Activated B cell treated with CpG ODN at 0.5 μM for 24 hours (primary cell): Measurements from ENCODE around the gene SWI5. TPM values are rescaled to one million over a fixed set of nuclear protein-coding genes. Genes with fewer than 3 reads are reported as not detected.
"Not testable (repeated sequence)": the region's sequence is repeated elsewhere in the genome, so short reads cannot be mapped to it uniquely, and the experiment has no call there.

ENCODE experiments used
- ATAC-seq: fragments of 200-7000 bp; cut with Tn5 transposase; one replicate; pipeline ENCODE4 v1.10.0; 2021; ENCODE audit warnings: low read depth, mild to moderate bottlenecking, moderate library complexity
- CTCF ChIA-PET: fragments of 350-600 bp; sonication (Branson Sonifier 250); formaldehyde crosslinking; loops from one replicate; lab custom pipeline; 2021; ENCODE audit warnings: antibody characterized with exemption; lab: Charles Lee
- POLR2A ChIA-PET: fragments of 350-600 bp; sonication (Branson Sonifier 250); formaldehyde crosslinking; loops from one replicate; lab custom pipeline; 2021; ENCODE audit warnings: antibody characterized with exemption; lab: Charles Lee
- DNase-seq: peaks from one replicate; pipeline ENCODE4 v3.0.0; 2022
- H3K27ac Mint-ChIP-seq: one replicate; pipeline ENCODE4 v1.8.0; 2020; ENCODE audit warnings: mixed read lengths
- H3K27me3 Mint-ChIP-seq: one replicate; pipeline ENCODE4 v1.8.0; 2021; ENCODE audit warnings: mixed read lengths
- H3K36me3 Mint-ChIP-seq: one replicate; pipeline ENCODE4 v1.8.0; 2021; ENCODE audit warnings: low read depth, mixed read lengths
- H3K4me1 Mint-ChIP-seq: one replicate; pipeline ENCODE4 v1.8.0; 2021; ENCODE audit warnings: mixed read lengths
- H3K4me3 Mint-ChIP-seq: one replicate; pipeline ENCODE4 v1.8.0; 2020; ENCODE audit warnings: mild to moderate bottlenecking, mixed read lengths
- H3K9me3 Mint-ChIP-seq: one replicate; pipeline ENCODE4 v1.8.0; 2020; ENCODE audit warnings: mixed read lengths
- intact Hi-C: fragments of 100-400 bp; cut with micrococcal nuclease; formaldehyde crosslinking; loops from one replicate; pipeline ENCODE4 v1.15.1; 2024
- total RNA-seq: library from RNA; stranded (reverse); gene quantifications from 2 replicates; pipeline ENCODE4 v1.2.3, GENCODE V29; 2022
- TF ChIP-seq, protein P1 (sequence below): fragments of 200-600 bp; IDR thresholded peaks from one replicate; pipeline ENCODE4 v1.8.0; 2022; ENCODE audit warnings: antibody characterized with exemption, mild to moderate bottlenecking

SWI5 gene
- 7.2 and 10.4 TPM in 2 replicates for total RNA-seq

DNA sequence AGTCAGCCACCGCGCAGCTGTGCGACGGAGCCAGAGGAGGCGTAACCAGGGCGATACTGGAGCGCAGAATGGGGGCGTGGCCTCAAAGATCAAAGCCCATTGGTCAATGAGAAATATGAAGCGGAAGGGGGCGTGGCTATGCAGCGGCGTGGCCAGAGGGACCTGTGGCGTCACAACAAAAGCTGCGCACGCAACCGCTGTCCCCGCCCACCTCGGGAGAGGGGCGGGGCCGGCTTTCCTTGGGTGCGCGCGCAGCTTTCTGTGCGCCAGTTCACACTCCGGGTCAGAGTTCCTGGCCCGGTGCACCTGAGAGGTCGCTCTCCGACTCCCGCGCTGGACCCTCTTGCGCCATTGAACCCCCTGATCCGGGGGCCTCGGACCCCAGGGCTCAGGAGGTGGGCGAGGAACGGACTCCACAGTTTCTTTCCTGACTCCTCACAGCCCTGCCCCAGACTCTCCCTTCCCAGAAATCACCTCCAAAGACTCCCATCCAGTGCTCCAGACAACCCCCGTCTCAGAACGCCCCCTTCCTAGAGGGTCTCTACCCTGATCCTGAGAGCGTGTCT is at the start of gene SWI5:
TSS of gene SWI5 (plus strand) at position 269 of the 566 bp plus-strand sequence.
- Mint-ChIP-seq H3K36me3 (peaks cover 24% of the 10 kb centered on the region), H3K9me3 (no peaks in the 10 kb centered on the region), H3K4me1 (peaks cover 27% of the 10 kb centered on the region), H3K27ac (peak within 1 kb of the TSS; percentile 92), H3K4me3 (peak within 1 kb of the TSS; percentile 97), H3K27me3 (no peaks in the 10 kb centered on the region)
- ATAC-seq (peak; percentile 95), DNase-seq (peak; percentile 96)
- ChIA-PET POLR2A (interaction anchor here (0.5 to 2.1 kb wide), 29 partner anchors 9 to 1350 kb away, joined by 3 to 29 read pairs (median 4); partner anchors contain the start of genes BBLN, CERCAM, ENDOG and NTMT1), CTCF (interaction anchor here (1.0 kb wide), 1 partner anchor 26 kb away, joined by 3 read pairs; no protein-coding TSS in a partner anchor)
- TF ChIP-seq, protein P1, sequence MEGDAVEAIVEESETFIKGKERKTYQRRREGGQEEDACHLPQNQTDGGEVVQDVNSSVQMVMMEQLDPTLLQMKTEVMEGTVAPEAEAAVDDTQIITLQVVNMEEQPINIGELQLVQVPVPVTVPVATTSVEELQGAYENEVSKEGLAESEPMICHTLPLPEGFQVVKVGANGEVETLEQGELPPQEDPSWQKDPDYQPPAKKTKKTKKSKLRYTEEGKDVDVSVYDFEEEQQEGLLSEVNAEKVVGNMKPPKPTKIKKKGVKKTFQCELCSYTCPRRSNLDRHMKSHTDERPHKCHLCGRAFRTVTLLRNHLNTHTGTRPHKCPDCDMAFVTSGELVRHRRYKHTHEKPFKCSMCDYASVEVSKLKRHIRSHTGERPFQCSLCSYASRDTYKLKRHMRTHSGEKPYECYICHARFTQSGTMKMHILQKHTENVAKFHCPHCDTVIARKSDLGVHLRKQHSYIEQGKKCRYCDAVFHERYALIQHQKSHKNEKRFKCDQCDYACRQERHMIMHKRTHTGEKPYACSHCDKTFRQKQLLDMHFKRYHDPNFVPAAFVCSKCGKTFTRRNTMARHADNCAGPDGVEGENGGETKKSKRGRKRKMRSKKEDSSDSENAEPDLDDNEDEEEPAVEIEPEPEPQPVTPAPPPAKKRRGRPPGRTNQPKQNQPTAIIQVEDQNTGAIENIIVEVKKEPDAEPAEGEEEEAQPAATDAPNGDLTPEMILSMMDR = no peak
- intact Hi-C loops = loop anchor here (1.0 to 10.0 kb wide), 9 partner anchors 26 to 279 kb away; partner anchors contain the start of genes BBLN, CIZ1, COQ4 and ODF2

DNA sequence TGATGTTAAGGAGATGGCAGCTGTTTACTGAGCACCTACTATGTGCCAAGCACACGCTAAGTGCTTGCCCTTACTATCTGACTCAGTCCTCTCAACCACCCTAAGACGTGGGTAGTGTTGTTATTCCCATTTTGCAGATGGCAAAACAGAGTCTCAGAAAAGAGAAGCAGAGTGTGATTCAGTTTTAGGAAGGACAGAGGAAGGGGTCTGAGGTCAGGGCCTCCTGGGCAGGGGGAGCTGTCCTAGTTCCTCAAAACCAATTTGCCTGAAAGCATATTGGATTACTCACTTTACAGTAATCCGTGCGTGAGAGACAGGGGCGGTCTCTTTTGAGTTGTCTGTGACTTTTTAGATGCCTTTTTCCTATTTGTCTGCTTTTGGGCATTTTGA is 49.7 kb upstream of the SWI5 start:
- Mint-ChIP-seq H3K9me3 (no peaks in the 10 kb centered on the region), H3K27ac (no peak overlapping the region), H3K4me1 (no peaks in the 10 kb centered on the region), H3K4me3 (no peak overlapping the region), H3K36me3 (no peaks in the 10 kb centered on the region), H3K27me3 (peaks cover 2% of the 10 kb centered on the region)
- ChIA-PET POLR2A (no interaction called here), CTCF (no interaction called here)
- DNase-seq = no peak
- no peak for ATAC-seq
- TF ChIP-seq, protein P1 = no peak
- intact Hi-C loops = no loop called here

DNA sequence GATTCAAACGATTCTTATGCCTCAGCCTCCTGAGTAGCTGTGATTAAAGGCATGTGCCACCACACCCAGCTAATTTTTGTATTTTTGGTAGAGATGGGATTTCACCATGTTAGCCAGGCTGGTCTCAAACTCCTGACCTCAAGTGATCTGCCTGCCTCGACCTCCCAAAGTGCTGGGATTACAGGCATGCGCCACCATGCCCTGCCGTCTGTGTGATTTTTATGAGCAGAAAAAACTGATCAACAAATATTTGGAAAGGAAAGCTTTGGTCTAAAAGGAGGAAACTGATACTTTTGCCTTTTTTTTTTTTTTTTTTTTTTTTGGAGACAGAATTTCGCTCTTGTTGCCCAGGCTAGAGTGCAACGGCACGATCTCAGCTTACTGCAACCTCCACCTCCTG is 45.2 kb upstream of the SWI5 start:
- H3K9me3 Mint-ChIP-seq, H3K27me3 Mint-ChIP-seq, H3K4me1 Mint-ChIP-seq, H3K27ac Mint-ChIP-seq, H3K36me3 Mint-ChIP-seq, H3K4me3 Mint-ChIP-seq, intact Hi-C loops, DNase-seq, CTCF ChIA-PET, ATAC-seq: not testable (repeated sequence)
- POLR2A ChIA-PET = interaction anchor here (0.6 kb wide), 1 partner anchor 406 kb away, joined by 7 read pairs; no protein-coding TSS in a partner anchor

DNA sequence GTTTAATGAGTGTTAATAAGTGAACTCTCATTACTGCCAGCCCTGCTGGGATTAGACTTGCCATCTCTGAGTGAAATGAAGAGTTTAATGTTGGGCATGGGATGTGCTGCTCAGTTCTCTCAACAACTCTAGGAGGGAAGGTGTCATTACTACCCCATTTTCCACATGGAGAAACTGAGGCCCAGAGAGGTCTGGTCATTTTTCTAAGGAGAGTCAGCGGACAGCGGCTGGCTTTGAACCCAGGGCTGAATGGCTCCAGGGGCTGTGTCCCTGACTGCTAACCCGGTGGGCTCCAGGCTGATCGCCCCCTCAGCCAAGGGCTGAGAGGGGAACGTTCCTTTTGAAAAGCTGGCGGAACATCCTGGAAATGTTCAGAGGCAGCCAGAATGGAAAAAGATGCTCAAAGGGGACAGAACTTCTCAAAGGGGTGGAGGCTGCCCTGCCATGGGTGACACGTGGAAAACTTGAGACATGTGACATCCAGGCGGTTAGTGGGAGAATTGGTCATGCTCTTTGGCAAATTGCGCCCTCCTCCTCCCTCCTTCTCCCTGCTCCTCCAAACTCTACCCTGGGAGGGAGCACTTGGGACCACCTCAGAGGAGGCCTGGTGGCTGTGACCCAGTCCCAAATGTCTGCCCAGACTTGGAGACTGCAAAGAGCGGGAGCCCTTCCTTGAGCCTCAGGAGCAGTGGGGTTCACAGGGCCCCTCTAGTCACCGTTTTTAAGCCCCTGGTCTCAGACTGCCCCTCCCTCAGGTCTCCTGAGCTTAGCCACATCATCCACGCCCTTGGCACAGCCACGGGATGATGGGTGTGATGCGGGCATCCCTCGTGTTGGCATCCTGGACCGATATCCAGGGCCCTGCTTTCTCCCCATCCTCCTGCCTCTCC is 44.2 kb upstream of the SWI5 start:
- no peak for DNase-seq
- ATAC-seq = no peak
- TF ChIP-seq, protein P1 = no peak
- Mint-ChIP-seq H3K4me3 (no peak overlapping the region), H3K27me3 (no peaks in the 10 kb centered on the region), H3K27ac (no peak overlapping the region), H3K36me3 (no peaks in the 10 kb centered on the region), H3K4me1 (no peaks in the 10 kb centered on the region), H3K9me3 (no peaks in the 10 kb centered on the region)
- ChIA-PET CTCF (no interaction called here), POLR2A (no interaction called here)
- intact Hi-C loops = no loop called here

DNA sequence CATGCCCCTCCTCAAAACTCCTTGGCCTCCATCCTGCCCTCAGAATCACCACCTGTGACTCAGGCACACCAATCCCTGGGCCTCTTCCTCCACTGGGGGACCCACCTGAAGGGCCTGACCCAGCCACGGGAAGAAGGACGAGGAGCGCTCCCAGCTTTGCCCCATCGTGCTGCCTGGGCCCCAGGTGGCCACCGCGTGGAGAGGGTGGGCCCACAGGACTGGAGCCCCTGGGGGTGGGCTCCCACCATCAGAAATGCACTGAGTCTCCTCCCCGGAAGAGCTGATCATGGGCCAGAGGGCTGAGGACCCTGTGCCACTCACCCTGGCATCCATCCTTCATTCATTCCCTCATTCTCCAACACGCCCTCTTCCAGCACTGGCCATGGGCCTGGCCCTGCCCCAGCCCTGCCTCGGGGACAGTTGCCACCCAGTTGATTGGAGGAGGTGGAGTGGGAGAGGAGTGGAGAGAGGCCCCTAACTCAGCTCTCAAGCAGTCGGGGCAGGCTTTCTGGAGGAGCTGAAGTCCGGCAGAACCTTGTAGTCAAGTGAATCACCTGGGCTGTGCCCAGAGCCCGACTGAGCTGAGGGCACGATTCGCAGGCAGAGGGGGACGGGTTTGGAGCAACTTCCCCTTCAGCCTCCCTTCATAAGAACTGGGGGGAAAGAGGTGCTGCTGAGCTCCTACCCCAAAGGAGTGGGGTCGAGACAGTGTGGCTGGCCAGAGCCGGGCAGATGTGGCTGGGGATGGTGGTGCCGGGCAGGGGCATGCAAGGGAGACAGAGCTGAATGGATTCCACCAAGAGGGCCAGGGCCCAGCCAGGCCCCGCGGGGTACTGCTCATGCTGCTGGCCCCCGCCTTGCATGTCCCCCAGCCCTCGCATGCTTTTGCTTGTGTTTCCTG is 43.3 kb upstream of the SWI5 start:
- intact Hi-C loops = no loop called here
- no peaks in the 10 kb centered on the region for H3K4me1 Mint-ChIP-seq
- H3K4me3 Mint-ChIP-seq = no peak overlapping the region
- H3K9me3 Mint-ChIP-seq = no peaks in the 10 kb centered on the region
- H3K27ac Mint-ChIP-seq = no peak overlapping the region
- TF ChIP-seq, protein P1 = no peak
- ChIA-PET CTCF (no interaction called here), POLR2A (interaction anchor here (0.5 kb wide), 1 partner anchor 113 kb away, joined by 3 read pairs; no protein-coding TSS in a partner anchor)
- no peaks in the 10 kb centered on the region for H3K36me3 Mint-ChIP-seq
- ATAC-seq (no peak), DNase-seq (no peak)
- no peaks in the 10 kb centered on the region for H3K27me3 Mint-ChIP-seq
